GM23338 (cell line): ENCODE measurements around the gene TMEM208.

ENCODE experiments used
- EZH2phosphoT487 ChIP-seq: fragments of 200-600 bp; sonication (generic); IDR thresholded peaks from one replicate; pipeline ENCODE4 v1.8.1; 2018; ENCODE audit warnings: antibody characterized with exemption; ENCODE audit not compliant: unreplicated experiment
- TF ChIP-seq, protein P1 (sequence below), 2 experiments: fragments of 200-600 bp in 1 of 2; sonication (generic) in 1 of 2; conservative IDR thresholded peaks; 2 replicates each; pipeline versions ENCODE4 v1.5.1 to v1.6.1; 2016 to 2017; ENCODE audit warnings: antibody characterized with exemption in 2 of 2, low read depth in 2 of 2, mild to moderate bottlenecking in 2 of 2, moderate library complexity in 1 of 2
- TF ChIP-seq, protein P2 (sequence below): IDR thresholded peaks from one replicate; pipeline ENCODE4 v1.6.1; 2018; ENCODE audit warnings: antibody characterized with exemption; ENCODE audit not compliant: unreplicated experiment

DNA sequence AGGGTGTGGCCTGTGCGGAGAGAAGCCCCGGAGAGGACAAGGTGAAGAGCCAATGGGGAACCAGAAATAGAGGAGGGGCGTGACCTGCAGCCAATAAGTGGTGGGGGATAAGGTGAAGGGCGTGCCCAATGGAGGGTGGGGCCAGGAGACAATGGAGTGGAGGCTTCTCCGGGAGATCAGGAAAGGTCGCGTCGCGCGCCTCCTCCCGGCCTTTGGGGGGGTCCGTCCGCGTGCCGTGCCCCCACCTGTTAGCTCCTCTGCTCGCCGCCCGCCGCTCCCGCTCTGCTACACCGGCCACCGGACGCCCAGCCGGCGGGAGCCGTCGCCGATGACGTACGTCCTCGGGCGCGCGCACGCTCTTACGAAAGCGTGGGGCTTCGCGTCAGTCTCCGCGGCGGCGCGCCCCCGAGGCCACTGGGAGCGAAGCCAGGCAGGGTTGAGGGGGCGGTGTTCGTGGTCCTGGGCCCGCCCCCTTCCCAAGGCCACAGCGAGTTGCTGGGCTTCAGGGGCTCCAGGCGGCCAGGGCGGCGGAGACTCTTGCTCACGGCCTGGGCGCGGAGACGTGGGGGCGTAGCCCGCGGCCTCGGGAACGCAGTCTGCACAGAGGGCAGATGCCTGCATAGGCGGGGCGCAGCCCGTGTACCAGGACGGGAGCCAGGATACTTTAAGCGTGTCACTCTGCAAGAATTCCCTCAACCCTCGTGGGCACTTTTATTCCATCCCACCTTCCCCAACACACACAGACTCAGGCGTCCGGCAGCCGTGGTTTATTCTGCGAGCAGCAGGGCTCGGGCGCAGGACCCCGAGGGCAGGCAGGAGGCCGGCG is 43.1 kb upstream of the TMEM208 start, which contains the start of gene MATCAP1:
- TF ChIP-seq, protein P1, sequence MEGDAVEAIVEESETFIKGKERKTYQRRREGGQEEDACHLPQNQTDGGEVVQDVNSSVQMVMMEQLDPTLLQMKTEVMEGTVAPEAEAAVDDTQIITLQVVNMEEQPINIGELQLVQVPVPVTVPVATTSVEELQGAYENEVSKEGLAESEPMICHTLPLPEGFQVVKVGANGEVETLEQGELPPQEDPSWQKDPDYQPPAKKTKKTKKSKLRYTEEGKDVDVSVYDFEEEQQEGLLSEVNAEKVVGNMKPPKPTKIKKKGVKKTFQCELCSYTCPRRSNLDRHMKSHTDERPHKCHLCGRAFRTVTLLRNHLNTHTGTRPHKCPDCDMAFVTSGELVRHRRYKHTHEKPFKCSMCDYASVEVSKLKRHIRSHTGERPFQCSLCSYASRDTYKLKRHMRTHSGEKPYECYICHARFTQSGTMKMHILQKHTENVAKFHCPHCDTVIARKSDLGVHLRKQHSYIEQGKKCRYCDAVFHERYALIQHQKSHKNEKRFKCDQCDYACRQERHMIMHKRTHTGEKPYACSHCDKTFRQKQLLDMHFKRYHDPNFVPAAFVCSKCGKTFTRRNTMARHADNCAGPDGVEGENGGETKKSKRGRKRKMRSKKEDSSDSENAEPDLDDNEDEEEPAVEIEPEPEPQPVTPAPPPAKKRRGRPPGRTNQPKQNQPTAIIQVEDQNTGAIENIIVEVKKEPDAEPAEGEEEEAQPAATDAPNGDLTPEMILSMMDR (conservative IDR thresholded peaks at IDR 0.05; ENCODE audit: low read depth in 2 of 2): no peak
- no peak for TF ChIP-seq EZH2phosphoT487
- TF ChIP-seq, protein P2, sequence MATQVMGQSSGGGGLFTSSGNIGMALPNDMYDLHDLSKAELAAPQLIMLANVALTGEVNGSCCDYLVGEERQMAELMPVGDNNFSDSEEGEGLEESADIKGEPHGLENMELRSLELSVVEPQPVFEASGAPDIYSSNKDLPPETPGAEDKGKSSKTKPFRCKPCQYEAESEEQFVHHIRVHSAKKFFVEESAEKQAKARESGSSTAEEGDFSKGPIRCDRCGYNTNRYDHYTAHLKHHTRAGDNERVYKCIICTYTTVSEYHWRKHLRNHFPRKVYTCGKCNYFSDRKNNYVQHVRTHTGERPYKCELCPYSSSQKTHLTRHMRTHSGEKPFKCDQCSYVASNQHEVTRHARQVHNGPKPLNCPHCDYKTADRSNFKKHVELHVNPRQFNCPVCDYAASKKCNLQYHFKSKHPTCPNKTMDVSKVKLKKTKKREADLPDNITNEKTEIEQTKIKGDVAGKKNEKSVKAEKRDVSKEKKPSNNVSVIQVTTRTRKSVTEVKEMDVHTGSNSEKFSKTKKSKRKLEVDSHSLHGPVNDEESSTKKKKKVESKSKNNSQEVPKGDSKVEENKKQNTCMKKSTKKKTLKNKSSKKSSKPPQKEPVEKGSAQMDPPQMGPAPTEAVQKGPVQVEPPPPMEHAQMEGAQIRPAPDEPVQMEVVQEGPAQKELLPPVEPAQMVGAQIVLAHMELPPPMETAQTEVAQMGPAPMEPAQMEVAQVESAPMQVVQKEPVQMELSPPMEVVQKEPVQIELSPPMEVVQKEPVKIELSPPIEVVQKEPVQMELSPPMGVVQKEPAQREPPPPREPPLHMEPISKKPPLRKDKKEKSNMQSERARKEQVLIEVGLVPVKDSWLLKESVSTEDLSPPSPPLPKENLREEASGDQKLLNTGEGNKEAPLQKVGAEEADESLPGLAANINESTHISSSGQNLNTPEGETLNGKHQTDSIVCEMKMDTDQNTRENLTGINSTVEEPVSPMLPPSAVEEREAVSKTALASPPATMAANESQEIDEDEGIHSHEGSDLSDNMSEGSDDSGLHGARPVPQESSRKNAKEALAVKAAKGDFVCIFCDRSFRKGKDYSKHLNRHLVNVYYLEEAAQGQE: no peak
